NCI-H524 treated with DMSO at 0.1 percent for 48 hours (cell line): ENCODE data around the gene DRD1.
"Not testable (repeated sequence)": the region's sequence is repeated elsewhere in the genome, so short reads cannot be mapped to it uniquely, and the experiment has no call there.

Experiments
- DNase-seq: peaks from one replicate; lab custom pipeline; 2025; lab: John Stamatoyannopoulos, UW

DRD1 gene

DNA sequence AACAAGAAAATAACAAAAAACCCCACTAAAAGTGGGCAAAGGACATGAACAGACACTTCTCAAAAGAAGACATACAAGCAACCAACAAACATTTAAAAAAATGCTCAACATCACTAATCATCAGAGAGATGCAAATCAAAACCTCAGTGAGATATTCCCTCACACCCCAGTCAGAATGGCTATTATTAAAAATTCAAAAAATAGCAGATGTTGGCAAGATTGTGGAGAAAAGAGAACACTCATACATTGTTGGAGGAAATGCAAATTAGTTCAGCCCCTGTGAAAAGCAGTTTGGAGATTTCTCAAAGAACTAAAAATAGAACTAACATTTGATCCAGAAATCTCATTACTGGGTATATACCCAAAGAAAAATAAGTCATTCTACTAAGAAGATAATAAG lies 19.4 kb downstream of the DRD1 start:
- DNase-seq = not testable (repeated sequence)

DNA sequence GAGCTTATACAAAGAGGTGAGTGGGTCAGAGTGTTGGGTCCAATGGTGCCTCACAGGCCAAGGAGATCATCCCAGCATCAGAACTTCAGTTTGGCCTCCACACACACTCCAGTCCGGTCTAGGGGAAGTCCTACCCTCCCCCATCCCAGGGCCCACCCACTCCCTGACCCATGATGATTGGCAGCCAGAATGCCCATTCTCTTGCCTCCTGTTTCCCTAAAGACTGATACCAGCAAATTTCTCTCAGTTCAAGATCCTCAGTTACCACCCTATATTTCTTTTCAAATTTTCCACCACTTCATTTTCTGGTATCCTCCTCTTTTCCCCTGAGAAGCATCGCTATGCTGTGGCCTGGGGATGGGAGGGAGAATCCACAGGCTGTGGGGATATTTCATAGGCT lies 21.9 kb downstream of the DRD1 start:
- DNase-seq = no peak

DNA sequence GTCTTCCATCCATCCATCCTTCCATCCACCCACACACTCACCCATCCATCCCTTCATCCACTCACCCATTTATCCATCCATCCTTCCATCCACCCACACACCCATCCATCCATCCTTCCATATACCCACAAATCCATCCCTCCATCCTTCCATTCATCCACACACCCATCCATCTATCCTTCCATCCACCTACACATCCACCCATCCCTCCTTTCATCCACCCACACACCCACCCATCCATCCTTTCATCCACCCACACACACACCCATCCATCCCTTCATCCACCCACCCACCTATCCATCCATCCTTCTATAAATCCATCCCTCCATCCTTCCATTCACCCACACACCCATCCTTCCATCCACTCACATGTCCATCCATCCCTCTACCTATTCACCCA lies 23.6 kb downstream of the DRD1 start:
- DNase-seq = no peak

DNA sequence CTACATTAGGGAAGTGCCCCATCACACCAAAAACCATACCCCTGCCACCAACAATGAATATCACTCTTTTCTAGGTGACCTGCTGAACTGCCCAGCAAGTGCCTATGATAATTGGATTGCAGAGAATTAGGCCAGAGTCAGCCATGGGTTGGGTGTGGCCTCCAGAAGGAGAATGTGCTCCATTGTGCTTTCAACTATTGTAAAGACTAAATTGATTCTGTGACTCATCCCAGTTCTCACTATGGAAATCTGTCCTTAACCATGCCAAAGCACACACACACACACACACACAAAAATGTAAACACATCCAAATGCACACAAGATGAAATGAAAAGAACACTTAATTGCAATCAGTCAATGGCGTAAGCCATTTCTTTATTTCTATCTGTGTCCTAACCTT lies 25.7 kb downstream of the DRD1 start:
- DNase-seq = no peak

DNA sequence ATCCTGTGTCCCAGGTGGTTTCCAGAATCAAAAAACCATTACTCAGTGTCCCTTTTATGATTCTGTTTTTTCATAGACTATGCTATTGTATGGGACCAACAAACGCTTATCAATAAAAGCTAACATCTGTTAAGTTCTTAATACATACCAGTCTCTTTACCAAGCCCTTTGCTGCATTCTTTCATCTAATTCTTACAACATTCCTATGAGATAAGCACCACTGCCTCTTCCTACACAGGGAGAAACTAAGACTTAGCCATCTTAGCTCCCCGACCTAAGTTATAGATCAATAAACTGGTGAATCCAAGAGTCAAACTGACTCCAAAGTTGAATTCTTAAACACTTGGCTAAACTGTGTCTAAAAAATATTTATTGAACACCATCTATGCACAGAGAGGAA lies 26.6 kb downstream of the DRD1 start:
- no peak for DNase-seq

DNA sequence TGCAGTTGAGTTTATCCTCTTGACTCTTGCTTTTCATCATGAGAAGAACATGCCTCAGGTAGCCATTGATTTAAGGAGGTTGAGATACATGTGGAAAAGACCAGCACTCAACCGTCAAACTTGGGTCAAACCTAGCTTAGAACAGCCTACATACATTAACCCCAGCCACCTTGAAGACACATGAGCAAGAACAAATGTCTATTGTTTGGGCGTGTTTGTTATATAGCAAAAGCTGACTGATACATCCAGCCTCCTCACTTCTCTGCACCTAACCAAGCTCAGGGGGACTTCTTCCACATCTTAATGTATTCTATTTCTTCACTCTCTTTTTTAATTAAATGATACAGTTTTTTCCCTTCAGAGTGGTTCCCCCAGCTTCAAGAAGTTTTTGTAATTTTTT lies 28.7 kb downstream of the DRD1 start:
- DNase-seq = no peak

DNA sequence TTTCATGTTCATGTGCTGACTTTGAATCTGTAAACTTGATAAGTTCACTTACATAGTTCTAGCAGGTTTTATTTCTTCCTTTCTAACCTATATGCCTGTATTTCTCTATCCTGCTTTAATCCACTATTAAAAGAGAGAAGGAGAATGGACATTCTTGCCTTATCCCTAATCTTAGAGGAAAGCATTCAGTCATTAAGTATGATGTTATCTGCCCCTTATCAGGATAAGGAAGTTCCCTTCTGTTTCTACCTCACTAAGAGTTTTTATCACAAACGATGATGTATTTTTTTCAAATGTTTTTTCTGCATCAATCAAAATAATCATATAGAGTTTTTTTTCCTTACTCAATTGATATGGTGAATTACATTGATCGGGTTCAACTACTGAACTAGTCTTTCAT lies 33.1 kb downstream of the DRD1 start:
- DNase-seq = no peak

DNA sequence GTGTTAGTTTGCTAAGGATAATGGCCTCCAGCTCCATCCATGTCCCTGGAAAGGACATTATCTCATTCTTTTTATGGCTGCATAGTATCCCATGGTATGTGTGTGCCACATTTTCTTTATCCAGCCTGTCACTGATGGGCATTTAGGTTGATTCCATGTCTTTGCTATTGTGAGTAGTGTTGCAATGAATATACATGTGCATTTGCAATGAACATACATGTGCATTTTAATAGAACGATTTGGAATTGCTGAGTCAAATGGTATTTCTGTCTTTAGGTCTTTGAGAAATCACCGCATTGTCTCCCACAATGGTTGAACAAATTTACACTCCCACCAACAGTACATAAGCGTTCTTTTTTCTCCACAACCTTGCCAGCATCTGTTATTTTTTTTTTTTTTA lies 37.7 kb downstream of the DRD1 start:
- no peak for DNase-seq

DNA sequence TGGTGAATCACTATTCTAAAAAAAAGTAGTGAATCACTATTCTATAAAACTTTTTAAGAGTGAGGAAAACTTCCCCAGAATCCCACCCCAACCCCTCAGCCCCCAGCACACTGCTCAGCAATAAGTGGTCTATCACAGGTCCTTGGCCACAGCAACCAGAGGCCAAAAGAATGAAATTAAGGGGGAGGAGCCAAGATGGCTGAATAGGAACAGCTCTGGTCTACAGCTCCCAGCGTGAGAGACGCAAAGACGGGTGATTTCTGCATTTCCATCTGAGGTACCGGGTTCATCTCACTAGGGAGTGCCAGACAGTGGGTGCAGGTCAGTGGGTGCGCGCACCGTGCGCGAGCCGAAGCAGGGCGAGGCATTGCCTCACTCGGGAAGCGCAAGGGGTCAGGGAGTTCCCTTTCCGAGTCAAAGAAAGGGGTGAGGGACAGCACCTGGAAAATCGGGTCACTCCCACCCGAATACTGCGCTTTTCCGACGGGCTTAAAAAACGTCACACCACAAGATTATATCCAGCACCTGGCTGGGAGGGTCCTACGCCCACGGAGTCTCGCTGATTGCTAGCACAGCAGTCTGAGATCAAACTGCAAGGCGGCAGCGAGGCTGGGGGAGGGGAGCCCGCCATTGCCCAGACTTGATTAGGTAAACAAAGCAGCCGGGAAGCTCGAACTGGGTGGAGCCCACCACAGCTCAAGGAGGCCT lies 46.2 kb downstream of the DRD1 start:
- DNase-seq = not testable (repeated sequence)

DNA sequence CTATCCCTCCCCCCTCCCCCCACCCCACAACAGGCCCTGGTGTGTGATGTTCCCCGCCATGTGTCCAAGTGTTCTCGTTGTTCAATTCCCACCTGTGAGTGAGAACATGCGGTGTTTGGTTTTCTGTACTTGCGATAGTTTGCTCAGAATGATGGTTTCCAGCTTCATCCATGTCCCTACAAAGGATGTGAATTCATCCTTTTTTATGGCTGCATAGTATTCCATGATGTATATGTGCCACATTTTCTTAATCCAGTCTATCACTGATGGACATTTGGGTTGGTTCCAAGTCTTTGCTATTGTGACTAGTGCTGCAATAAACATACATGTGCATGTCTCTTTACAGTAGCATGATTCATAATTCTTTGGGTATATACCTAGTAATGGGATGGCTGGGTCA lies 48.6 kb downstream of the DRD1 start:
- DNase-seq = not testable (repeated sequence)

DNA sequence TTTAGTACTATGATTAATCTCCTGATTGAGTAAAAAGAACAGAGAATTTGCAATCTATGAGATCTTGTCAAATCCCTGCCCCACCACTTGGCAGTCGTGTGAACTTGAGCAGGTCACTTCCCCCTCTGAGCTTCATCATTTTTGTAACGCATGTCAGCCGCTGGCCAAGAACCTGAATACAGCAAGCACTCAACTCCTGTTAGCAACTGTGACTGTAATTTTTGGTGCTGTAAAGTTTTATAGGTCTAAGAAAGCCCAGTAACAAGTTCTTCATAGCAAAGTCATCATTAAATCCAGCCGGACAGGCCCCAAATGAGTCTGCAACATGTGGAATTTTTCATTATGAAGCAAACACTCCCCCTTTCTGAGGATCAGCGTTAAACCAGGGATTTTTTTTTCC lies 49.4 kb downstream of the DRD1 start:
- no peak for DNase-seq

DNA sequence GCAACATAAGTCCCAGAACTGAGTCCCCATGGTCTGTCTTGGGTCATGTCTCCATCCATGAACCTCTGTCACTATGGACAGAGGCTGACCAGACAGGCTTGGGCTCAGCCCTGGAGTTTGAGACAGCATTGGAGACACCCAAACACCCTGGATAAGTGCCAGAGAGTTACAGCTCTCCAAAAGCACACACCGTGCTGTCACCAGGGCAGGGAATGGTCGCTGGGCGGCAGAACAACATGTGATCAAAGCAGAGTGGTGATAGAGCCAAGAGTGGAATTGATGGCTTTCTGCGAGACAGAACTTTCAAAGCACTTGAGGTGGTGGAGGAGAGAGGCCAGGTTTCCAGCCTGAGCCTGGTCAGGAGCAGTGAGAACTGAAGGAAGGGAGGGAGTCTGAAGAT lies 50.1 kb downstream of the DRD1 start:
- no peak for DNase-seq

DNA sequence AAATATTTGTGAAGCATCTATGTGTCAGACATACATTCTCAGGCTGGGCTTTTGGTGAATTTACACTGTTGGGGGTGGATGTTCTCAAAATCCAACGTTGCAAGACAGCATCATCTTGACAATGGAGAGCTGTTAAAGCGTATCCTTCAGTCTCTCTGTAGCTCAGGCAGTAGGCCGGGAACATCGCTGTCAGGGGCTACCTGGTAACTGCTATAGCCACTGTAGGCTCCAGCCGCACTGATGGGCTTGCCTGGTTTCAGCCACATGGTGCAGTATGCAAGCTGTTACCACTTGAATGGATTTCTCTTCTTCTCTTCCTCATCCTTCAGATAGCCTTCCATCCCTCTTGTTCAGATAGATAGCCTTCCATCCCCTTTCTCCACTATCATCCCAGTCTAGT lies 51.7 kb downstream of the DRD1 start:
- DNase-seq = no peak

DNA sequence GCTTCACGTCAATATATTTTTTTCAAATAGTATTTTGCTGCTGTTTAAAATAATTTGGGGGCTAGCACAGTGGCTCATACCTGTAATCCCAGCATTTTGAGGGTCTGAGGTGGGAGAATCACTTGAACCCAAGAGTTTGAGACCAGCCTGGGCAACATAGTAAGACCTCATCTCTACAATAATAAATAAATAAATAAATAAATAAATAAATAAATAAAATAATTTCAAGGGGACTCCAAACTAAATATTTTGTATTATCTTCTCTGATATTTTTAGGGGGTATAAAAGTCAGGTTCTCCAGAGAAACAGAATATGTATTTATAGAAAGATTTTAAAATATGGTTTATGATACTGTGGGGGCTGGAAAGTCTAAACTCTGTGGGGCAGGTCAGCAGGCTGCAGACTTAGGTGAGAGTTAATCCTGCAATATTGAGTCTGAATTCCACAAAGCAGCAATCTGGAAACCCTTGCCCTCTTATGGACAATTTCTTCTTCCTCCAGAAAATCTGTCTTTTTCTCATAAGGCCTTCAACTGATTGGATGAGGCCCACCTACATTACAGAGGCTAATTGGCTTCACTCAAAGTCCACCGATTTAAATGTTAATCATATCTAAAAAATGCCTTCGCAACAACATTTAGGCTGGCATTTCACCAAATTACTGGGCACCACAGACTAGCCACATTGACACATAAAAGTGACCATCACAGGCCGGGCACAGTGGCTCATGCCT lies 53.5 kb downstream of the DRD1 start:
- no peak for DNase-seq
